Measurements from ENCODE around the gene RIN3. TPM values are rescaled to one million over a fixed set of nuclear protein-coding genes. Genes with fewer than 3 reads are reported as not detected.

The RIN3 gene
- total RNA-seq, 1 experiment from 2014 or later = not detected

DNA sequence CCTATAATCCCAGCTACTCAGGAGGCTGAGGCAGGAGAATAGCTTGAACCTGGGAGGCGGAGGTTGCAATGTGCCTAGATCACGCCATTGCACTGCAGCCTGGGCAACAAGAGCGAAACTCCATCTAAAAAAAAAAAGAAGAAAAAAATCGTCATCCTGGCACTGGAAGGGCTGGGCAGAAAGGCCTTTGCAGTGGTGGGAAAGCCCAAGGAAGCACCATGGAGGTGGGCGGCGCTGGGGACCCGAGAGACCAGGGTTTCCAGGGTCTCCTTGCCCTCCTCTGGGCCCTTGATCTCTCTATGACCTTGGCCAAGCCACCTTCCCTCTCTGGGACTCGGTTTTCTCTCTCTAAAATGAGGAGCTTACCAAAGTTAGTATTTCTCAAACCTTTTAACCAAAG lies 169.5 kb downstream of the RIN3 start:
- Histone ChIP-seq H3K9me3 (ENCODE audit: low read length) (no peaks in the 10 kb centered on the region), H3K9ac (ENCODE audit: low read length) (no peak overlapping the region), H3K4me1 (ENCODE audit: low read length) (no peaks in the 10 kb centered on the region), H3K4me2 (ENCODE audit: low read depth, low read length, poor library complexity, severe bottlenecking) (no peak overlapping the region), H4K20me1 (ENCODE audit: insufficient read depth, low read depth, low read length) (peaks cover 17% of the 10 kb centered on the region), H3K36me3 (ENCODE audit: insufficient read depth, low read length) (no peaks in the 10 kb centered on the region), H3K27me3 (ENCODE audit: low read length) (no peaks in the 10 kb centered on the region), H3K4me3 (ENCODE audit: low read length) (no peak overlapping the region), H2AFZ (ENCODE audit: low read length) (no peak overlapping the region), H3K9me2 (replicated peaks; ENCODE audit: insufficient read depth, low read length) (no peaks in the 10 kb centered on the region), H3K27ac (ENCODE audit: low read length) (no peak overlapping the region), H3K79me2 (ENCODE audit: low read length) (no peaks in the 10 kb centered on the region)
- DNase-seq = no peak

DNA sequence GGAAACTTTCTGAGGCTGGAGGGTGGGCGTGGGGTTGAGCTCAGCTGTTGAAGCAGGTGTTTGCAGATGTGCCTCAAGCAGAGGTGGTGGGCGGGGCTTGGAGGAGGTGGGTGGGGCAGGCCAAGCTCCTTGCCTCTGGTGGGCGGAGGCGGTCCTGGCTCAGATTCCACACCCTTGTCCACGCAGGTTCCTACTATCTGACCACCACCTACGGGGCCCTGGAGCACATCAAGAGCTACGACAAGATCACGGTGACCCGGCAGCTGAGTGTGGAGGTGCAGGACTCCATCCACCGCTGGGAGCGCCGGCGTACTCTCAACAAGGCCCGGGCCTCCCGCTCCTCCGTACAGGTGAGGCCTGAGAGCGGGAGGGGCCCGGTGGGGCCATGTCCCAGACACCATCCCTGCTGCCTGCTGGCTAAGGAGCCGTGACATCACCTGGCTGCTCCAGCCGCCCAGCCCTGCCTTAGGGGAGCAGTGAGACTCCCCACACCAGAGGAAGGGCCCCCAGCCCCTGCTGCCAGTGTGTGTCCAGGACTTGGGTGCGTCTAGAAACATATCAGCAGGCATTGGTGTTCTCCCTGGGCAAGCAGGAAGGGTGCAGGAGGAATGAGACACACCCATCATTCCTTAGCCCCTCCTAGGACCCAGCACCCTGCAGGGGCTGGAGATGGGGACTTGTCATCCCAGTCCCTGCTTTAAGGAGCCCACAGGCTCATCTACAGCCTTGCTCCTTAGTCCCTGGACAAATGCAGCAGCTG lies 171.4 kb downstream of the RIN3 start:
- Histone ChIP-seq H3K79me2 (ENCODE audit: low read length) (no peaks in the 10 kb centered on the region), H2AFZ (ENCODE audit: low read length) (no peak overlapping the region), H3K27me3 (ENCODE audit: low read length) (no peaks in the 10 kb centered on the region), H3K9me2 (replicated peaks; ENCODE audit: insufficient read depth, low read length) (no peaks in the 10 kb centered on the region), H4K20me1 (ENCODE audit: insufficient read depth, low read depth, low read length) (peaks cover 11% of the 10 kb centered on the region; the same call in 1 of the 2 replicates), H3K9ac (ENCODE audit: low read length) (no peak overlapping the region), H3K4me1 (ENCODE audit: low read length) (no peaks in the 10 kb centered on the region), H3K9me3 (ENCODE audit: low read length) (no peaks in the 10 kb centered on the region), H3K27ac (ENCODE audit: low read length) (no peak overlapping the region), H3K4me3 (ENCODE audit: low read length) (no peak overlapping the region), H3K4me2 (ENCODE audit: low read depth, low read length, poor library complexity, severe bottlenecking) (no peak overlapping the region), H3K36me3 (ENCODE audit: insufficient read depth, low read length) (no peaks in the 10 kb centered on the region)
- no peak for DNase-seq

DNA sequence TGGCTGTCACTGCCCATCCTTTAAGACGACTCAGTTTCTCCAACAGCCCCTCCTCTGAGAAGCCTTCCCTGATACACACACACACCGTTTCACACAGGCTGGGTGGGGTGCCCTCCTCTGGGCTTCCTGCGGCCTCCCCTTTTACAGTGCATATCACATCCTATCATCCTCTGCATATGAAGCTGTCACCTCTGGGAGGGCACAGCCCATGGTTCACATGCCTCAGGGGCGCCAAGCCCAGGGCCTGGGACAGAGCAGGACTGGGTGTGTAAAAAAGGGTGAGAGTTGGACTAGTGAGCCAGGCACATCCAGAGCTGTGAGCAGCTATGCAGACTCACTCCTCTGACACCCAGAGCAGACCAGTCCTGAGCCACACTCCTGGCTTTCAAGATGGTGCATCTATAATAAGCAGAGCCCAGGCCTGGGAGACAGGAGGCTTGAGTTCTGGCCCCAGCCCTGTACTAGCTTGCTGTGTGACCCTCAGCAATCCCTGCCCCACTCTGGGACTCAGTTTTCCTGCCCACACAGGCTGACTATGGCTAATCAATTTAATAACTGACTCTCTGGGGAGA lies 172.3 kb downstream of the RIN3 start:
- Histone ChIP-seq H3K27ac (ENCODE audit: low read length) (no peak overlapping the region), H3K36me3 (ENCODE audit: insufficient read depth, low read length) (no peaks in the 10 kb centered on the region), H3K27me3 (ENCODE audit: low read length) (no peaks in the 10 kb centered on the region), H3K79me2 (ENCODE audit: low read length) (no peaks in the 10 kb centered on the region), H3K9me3 (ENCODE audit: low read length) (no peaks in the 10 kb centered on the region), H2AFZ (ENCODE audit: low read length) (no peak overlapping the region), H3K4me1 (ENCODE audit: low read length) (no peaks in the 10 kb centered on the region), H3K4me2 (ENCODE audit: low read depth, low read length, poor library complexity, severe bottlenecking) (no peak overlapping the region), H3K9me2 (replicated peaks; ENCODE audit: insufficient read depth, low read length) (no peaks in the 10 kb centered on the region), H3K4me3 (ENCODE audit: low read length) (no peak overlapping the region), H3K9ac (ENCODE audit: low read length) (no peak overlapping the region), H4K20me1 (ENCODE audit: insufficient read depth, low read depth, low read length) (peaks cover 9% of the 10 kb centered on the region; the same call in 1 of the 2 replicates)
- DNase-seq = no peak

DNA sequence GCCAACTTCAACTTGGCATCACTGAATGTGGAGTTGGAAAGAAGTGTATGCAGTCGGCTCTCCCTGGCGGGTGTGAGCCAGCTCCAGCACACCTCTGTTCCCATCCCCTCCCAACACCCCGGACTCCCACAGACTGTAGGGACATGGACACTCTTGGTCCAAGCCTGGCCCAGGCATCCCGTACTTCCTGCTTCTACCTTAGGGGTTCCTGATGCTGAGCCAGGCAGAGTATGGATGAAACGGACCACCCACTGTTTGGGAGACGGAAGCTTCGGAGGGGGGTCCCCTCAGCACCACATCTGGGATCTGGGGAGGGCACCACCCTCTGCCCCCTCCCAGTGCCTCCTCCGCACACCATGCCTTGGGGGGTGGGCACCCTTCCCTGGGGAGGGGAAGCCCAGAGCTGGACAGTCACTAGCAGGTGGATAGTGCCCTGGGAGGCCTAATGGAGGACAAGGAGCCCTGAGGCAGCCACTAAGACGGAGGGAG lies 172.9 kb downstream of the RIN3 start:
- Histone ChIP-seq H3K9me2 (replicated peaks; ENCODE audit: insufficient read depth, low read length) (no peaks in the 10 kb centered on the region), H3K27ac (ENCODE audit: low read length) (no peak overlapping the region), H3K4me1 (ENCODE audit: low read length) (no peaks in the 10 kb centered on the region), H3K27me3 (ENCODE audit: low read length) (no peaks in the 10 kb centered on the region), H2AFZ (ENCODE audit: low read length) (no peak overlapping the region), H3K9ac (ENCODE audit: low read length) (no peak overlapping the region), H3K79me2 (ENCODE audit: low read length) (no peaks in the 10 kb centered on the region), H3K4me2 (ENCODE audit: low read depth, low read length, poor library complexity, severe bottlenecking) (no peak overlapping the region), H4K20me1 (ENCODE audit: insufficient read depth, low read depth, low read length) (peaks cover 6% of the 10 kb centered on the region; the same call in 1 of the 2 replicates), H3K4me3 (ENCODE audit: low read length) (no peak overlapping the region), H3K36me3 (ENCODE audit: insufficient read depth, low read length) (no peaks in the 10 kb centered on the region), H3K9me3 (ENCODE audit: low read length) (no peaks in the 10 kb centered on the region)
- no peak for DNase-seq

DNA sequence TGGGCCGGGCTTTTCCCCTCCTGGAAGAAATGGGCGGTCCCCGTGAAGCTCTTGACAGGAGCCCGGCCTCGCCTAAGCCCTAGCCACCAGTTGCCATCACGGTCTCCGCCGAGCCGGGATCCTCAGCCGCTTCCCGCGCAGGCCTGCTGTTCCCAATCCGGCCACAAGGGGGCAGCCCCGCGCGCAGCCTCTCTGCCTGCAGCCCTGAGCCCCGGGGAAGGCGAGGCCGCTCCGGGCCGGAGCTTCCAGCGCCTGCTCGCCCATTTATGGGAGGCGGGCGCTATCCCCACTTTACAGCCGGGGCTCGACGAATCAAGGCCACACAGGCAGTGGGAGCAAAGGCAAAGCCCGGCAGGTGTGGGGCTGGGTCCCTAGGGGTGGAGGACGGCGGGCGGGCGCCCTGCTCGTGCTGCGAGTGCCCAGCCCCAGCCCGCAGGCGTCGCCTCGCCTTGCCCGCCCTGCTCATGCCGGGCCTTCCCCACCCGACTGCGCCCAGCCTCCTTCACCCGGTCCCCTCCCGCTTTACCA lies 173.4 kb downstream of the RIN3 start:
- Histone ChIP-seq H4K20me1 (ENCODE audit: insufficient read depth, low read depth, low read length) (peaks cover 4% of the 10 kb centered on the region; the same call in 1 of the 2 replicates), H3K79me2 (ENCODE audit: low read length) (no peaks in the 10 kb centered on the region), H3K9me3 (ENCODE audit: low read length) (no peaks in the 10 kb centered on the region), H3K9ac (ENCODE audit: low read length) (no peak overlapping the region), H3K27ac (ENCODE audit: low read length) (no peak overlapping the region), H3K36me3 (ENCODE audit: insufficient read depth, low read length) (no peaks in the 10 kb centered on the region), H3K27me3 (ENCODE audit: low read length) (no peaks in the 10 kb centered on the region), H3K4me1 (ENCODE audit: low read length) (no peaks in the 10 kb centered on the region), H2AFZ (ENCODE audit: low read length) (no peak overlapping the region), H3K4me2 (ENCODE audit: low read depth, low read length, poor library complexity, severe bottlenecking) (no peak overlapping the region), H3K4me3 (ENCODE audit: low read length) (no peak overlapping the region), H3K9me2 (replicated peaks; ENCODE audit: insufficient read depth, low read length) (no peaks in the 10 kb centered on the region)
- peak; percentile 87 for DNase-seq

DNA sequence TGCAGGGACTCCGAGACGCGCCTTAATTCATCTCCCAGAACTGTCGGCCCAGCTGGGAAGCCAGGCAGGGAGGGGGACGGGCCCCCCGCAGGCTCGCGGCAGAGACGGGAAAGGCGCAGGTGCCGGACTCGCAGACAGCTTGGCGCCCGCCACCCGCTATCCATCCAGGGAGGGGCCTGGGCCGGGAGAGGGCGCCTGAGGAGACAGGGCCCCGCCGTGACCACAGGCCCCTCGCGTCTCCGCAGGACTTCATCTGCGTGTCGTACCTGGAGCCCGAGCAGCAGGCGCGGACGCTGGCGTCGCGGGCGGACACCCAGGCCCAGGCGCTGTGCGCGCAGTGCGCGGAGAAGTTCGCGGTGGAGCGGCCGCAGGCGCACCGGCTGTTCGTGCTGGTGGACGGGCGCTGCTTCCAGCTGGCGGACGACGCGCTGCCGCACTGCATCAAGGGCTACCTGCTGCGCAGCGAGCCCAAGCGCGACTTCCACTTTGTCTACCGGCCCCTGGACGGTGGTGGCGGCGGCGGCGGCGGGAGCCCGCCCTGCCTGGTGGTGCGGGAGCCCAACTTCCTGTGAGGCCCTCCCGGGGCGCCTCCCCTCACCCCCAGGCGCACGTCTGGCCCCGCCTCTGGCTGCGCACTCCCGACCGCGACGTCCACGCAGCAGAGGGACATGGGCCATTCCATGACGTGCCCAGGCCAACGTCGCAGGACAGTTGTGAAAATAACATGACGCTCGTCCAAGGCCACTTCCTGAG lies 174.3 kb downstream of the RIN3 start:
- Histone ChIP-seq H3K4me3 (ENCODE audit: low read length) (no peak overlapping the region), H3K27ac (ENCODE audit: low read length) (no peak overlapping the region), H3K4me2 (ENCODE audit: low read depth, low read length, poor library complexity, severe bottlenecking) (no peak overlapping the region), H3K9me3 (ENCODE audit: low read length) (no peaks in the 10 kb centered on the region), H3K79me2 (ENCODE audit: low read length) (no peaks in the 10 kb centered on the region), H4K20me1 (ENCODE audit: insufficient read depth, low read depth, low read length) (peaks cover 4% of the 10 kb centered on the region; the same call in 1 of the 2 replicates), H3K9me2 (replicated peaks; ENCODE audit: insufficient read depth, low read length) (no peaks in the 10 kb centered on the region), H3K27me3 (ENCODE audit: low read length) (no peaks in the 10 kb centered on the region), H3K36me3 (ENCODE audit: insufficient read depth, low read length) (no peaks in the 10 kb centered on the region), H3K9ac (ENCODE audit: low read length) (no peak overlapping the region), H3K4me1 (ENCODE audit: low read length) (no peaks in the 10 kb centered on the region), H2AFZ (ENCODE audit: low read length) (no peak overlapping the region)
- DNase-seq = no peak

DNA sequence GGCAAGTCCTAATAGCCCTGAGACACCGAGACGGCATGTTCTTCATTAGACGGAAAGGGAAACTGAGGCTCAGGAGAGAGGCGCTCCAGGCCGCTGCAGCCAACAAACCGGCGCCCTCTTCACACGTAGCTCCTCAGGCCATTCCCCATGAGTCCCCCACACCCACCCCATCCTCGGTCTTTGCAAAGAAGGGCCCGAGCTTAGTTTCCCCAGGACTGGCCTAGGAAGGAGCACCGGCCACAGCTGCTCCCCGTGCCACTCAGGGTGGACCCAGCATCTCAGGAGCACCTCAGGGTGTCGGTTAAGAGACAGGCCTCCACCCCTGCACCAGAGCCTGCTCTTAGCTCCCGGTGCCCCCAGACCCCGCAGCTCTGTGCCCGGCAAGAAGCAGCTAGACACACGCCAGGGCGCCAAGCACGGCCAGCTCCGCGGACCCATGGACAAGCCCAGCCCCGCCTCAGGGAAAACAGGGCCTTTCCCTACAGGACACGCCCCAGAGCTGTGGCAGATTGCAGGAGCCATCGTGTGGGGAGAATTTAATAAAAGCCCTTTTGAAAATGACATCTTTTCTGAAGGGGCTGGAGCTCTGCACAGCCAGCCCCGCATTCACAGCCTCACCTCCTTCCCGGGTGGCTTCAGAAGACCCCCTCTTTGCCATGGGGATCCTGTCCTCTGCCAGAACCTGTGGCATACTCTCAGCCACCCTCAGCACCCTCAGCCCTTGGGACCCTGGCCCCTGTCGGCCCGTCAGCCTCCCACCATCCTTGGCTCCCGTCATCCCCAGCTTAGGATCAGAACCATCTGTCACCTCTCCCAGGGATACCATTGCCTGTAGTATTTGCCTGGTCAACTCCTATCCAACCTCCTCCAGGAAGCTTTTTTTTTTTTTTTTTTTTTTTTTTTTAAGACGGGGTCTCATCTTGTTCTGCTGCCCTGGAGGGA lies 175.1 kb downstream of the RIN3 start:
- Histone ChIP-seq H3K9ac (ENCODE audit: low read length) (no peak overlapping the region), H3K4me2 (ENCODE audit: low read depth, low read length, poor library complexity, severe bottlenecking) (no peak overlapping the region), H3K27ac (ENCODE audit: low read length) (no peak overlapping the region), H3K4me3 (ENCODE audit: low read length) (no peak overlapping the region), H3K9me2 (replicated peaks; ENCODE audit: insufficient read depth, low read length) (no peaks in the 10 kb centered on the region), H3K36me3 (ENCODE audit: insufficient read depth, low read length) (no peaks in the 10 kb centered on the region), H3K27me3 (ENCODE audit: low read length) (no peaks in the 10 kb centered on the region), H3K4me1 (ENCODE audit: low read length) (no peaks in the 10 kb centered on the region), H2AFZ (ENCODE audit: low read length) (no peak overlapping the region), H4K20me1 (ENCODE audit: insufficient read depth, low read depth, low read length) (peaks cover 4% of the 10 kb centered on the region; the same call in 1 of the 2 replicates), H3K79me2 (ENCODE audit: low read length) (no peaks in the 10 kb centered on the region), H3K9me3 (ENCODE audit: low read length) (no peaks in the 10 kb centered on the region)
- DNase-seq = no peak
